GM12872 (cell line): ENCODE data around the gene HSPB8.

Experiments used
- TF ChIP-seq, protein P1 (sequence below): IDR thresholded peaks from 3 replicates; pipeline ENCODE4 v1.5.1; 2011; ENCODE audit warnings: low read depth, mild to moderate bottlenecking, low read length, moderate library complexity; ENCODE audit not compliant: insufficient read depth

HSPB8 gene

GRCh38 chr12:119201789-119202543 lies 23.2 kb downstream of the HSPB8 start:
- TF ChIP-seq, protein P1, sequence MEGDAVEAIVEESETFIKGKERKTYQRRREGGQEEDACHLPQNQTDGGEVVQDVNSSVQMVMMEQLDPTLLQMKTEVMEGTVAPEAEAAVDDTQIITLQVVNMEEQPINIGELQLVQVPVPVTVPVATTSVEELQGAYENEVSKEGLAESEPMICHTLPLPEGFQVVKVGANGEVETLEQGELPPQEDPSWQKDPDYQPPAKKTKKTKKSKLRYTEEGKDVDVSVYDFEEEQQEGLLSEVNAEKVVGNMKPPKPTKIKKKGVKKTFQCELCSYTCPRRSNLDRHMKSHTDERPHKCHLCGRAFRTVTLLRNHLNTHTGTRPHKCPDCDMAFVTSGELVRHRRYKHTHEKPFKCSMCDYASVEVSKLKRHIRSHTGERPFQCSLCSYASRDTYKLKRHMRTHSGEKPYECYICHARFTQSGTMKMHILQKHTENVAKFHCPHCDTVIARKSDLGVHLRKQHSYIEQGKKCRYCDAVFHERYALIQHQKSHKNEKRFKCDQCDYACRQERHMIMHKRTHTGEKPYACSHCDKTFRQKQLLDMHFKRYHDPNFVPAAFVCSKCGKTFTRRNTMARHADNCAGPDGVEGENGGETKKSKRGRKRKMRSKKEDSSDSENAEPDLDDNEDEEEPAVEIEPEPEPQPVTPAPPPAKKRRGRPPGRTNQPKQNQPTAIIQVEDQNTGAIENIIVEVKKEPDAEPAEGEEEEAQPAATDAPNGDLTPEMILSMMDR: no peak

GRCh38 chr12:119202544-119202943 lies 23.8 kb downstream of the HSPB8 start:
- TF ChIP-seq, protein P1: no peak

DNA sequence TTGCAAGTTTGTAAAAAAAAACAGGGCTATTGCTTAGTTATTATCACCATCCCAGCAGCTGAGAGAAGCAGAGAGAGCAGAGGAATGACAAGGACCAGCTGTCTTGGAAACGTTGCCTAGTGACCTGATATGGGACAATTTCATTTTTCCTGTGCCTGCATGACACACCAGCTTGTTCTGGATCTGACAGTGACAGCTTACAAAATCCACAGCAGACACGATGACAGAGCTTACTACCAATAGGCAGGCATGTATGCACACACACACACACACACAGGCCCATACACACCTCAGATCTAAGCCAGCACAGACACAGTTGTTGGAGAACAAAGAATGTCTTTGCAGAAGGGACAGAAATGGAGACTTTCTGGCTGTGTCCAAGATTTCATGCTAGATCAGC lies 25.4 kb downstream of the HSPB8 start:
- TF ChIP-seq, protein P1: no peak

- TF ChIP-seq, protein P1: no peak
Measured at GRCh38 chr12:119204671-119205285, 26.0 kb downstream of the HSPB8 start.

GRCh38 chr12:119206348-119207062 lies 27.8 kb downstream of the HSPB8 start:
- TF ChIP-seq, protein P1: no peak

DNA sequence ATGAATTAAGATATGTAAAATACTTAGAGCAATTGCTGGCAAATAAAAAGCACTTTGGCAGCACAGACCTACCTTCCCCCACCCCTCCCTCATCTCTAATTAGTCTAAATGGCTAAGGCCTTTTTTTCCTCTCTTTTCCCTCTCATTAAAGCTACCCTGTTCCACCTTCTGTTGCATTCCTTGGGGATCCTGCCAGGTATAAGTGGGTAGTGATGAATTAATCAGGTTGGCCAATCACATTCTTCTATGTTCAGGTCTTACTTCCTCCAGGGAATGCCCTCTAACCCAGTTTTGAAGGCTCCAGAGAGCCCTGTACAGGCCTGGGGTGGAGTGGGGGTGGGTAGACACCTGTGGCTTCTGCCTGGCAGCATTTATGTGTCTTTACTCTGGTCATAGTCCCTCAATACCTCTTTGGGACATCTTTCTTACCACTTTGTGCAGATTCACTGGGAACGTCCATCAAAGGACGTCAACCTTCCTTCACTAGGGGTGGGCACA lies 28.4 kb downstream of the HSPB8 start:
- TF ChIP-seq, protein P1: no peak

DNA sequence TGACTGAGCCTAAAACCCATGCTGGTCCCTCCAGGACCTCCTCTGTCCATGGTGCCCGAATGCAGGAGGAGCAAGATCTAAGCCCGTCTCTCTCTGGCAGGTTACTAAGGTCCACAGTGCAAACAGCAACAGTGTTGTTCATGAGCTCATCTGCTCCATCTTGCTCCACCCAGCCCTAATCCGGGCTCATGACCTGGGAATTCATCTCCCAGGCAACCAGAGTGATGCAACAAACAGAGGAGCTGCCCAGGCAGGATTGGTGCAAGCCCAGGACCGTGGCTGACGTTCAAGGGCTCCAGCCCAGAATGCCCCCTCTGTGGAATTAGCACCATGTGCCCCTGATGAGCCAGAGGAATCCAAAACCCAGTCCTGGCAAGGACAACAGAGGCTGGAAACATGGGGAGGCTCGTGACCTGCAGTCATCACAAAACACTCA lies 29.9 kb downstream of the HSPB8 start:
- TF ChIP-seq, protein P1: no peak
